GM12878 (cell line): ENCODE results near the gene SLC6A7.

Experiments used
- HDAC6 ChIP-seq: fragments of 200-600 bp; sonication (generic); IDR thresholded peaks from one replicate; pipeline ENCODE4 v1.8.0; 2017; ENCODE audit warnings: antibody characterized with exemption; ENCODE audit not compliant: unreplicated experiment
- JUNB ChIP-seq: IDR thresholded peaks from 2 replicates; pipeline ENCODE4 v1.6.1; 2016; ENCODE audit warnings: antibody characterized with exemption, mild to moderate bottlenecking
- JUND ChIP-seq: IDR thresholded peaks from 2 replicates; pipeline ENCODE4 v1.6.1; 2012; ENCODE audit warnings: low read depth, mild to moderate bottlenecking, low read length, improper control_type of control experiment, moderate library complexity
- SUZ12 ChIP-seq: fragments of 200-600 bp; sonication (generic); IDR thresholded peaks from one replicate; pipeline ENCODE4 v1.6.1; 2018; ENCODE audit warnings: antibody characterized with exemption, mild to moderate bottlenecking; ENCODE audit not compliant: unreplicated experiment
- TAF1 ChIP-seq: IDR thresholded peaks from 2 replicates; pipeline ENCODE4 v1.6.1; 2011; ENCODE audit warnings: mild to moderate bottlenecking, low read depth, low read length, borderline replicate concordance
- TF ChIP-seq, protein P1 (sequence below), 3 experiments: IDR thresholded peaks in 2 of 3; conservative IDR thresholded peaks in 1 of 3; 2 replicates each; pipeline ENCODE4 v1.5.1; 2011; ENCODE audit warnings: low read depth in 3 of 3, low read length in 3 of 3, mild to moderate bottlenecking in 3 of 3, control low read depth in 2 of 3, moderate library complexity in 2 of 3, inconsistent platforms in 1 of 3, mixed read lengths in 1 of 3; ENCODE audit not compliant: control insufficient read depth in 2 of 3, insufficient read depth in 1 of 3; ENCODE audit errors: extremely low read depth in 1 of 3
- TF ChIP-seq, protein P2 (sequence below): IDR thresholded peaks from 2 replicates; pipeline ENCODE4 v1.6.1; 2012; ENCODE audit warnings: mild to moderate bottlenecking, low read depth, low read length
- TF ChIP-seq, protein P3 (sequence below): IDR thresholded peaks from 2 replicates; pipeline ENCODE4 v1.6.1; 2012; ENCODE audit warnings: low read depth, low read length, improper control_type of control experiment

DNA sequence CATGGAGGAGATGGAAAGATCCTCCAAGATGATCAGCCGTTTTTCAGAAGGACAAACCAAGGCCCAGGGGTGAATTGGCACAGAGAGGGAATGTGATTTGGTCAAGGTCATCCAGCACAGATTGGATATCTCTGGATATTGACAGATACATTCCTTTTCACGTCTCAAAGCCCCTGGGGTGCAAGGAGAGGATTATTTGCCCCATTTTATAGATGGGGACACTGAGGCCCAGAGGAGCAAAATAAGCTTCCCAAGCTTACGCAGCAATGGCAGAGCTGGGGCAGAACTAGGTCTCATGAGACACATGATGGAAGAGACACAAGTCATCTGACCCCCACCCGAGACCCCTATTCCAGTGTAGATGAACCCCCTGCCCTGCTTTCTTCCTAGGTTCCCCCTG lies 33.3 kb upstream of the SLC6A7 start:
- TF ChIP-seq JUND (no peak), JUNB (no peak), TAF1 (no peak), HDAC6 (no peak), SUZ12 (no peak)
- TF ChIP-seq, protein P1, sequence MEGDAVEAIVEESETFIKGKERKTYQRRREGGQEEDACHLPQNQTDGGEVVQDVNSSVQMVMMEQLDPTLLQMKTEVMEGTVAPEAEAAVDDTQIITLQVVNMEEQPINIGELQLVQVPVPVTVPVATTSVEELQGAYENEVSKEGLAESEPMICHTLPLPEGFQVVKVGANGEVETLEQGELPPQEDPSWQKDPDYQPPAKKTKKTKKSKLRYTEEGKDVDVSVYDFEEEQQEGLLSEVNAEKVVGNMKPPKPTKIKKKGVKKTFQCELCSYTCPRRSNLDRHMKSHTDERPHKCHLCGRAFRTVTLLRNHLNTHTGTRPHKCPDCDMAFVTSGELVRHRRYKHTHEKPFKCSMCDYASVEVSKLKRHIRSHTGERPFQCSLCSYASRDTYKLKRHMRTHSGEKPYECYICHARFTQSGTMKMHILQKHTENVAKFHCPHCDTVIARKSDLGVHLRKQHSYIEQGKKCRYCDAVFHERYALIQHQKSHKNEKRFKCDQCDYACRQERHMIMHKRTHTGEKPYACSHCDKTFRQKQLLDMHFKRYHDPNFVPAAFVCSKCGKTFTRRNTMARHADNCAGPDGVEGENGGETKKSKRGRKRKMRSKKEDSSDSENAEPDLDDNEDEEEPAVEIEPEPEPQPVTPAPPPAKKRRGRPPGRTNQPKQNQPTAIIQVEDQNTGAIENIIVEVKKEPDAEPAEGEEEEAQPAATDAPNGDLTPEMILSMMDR (IDR thresholded peaks at IDR 0.05 in 2 of 3, conservative IDR thresholded peaks at IDR 0.05 in 1 of 3; ENCODE audit: control insufficient read depth in 2 of 3, extremely low read depth in 1 of 3, insufficient read depth in 1 of 3, low read depth in 3 of 3, low read length in 3 of 3): no peak
- TF ChIP-seq, protein P2, sequence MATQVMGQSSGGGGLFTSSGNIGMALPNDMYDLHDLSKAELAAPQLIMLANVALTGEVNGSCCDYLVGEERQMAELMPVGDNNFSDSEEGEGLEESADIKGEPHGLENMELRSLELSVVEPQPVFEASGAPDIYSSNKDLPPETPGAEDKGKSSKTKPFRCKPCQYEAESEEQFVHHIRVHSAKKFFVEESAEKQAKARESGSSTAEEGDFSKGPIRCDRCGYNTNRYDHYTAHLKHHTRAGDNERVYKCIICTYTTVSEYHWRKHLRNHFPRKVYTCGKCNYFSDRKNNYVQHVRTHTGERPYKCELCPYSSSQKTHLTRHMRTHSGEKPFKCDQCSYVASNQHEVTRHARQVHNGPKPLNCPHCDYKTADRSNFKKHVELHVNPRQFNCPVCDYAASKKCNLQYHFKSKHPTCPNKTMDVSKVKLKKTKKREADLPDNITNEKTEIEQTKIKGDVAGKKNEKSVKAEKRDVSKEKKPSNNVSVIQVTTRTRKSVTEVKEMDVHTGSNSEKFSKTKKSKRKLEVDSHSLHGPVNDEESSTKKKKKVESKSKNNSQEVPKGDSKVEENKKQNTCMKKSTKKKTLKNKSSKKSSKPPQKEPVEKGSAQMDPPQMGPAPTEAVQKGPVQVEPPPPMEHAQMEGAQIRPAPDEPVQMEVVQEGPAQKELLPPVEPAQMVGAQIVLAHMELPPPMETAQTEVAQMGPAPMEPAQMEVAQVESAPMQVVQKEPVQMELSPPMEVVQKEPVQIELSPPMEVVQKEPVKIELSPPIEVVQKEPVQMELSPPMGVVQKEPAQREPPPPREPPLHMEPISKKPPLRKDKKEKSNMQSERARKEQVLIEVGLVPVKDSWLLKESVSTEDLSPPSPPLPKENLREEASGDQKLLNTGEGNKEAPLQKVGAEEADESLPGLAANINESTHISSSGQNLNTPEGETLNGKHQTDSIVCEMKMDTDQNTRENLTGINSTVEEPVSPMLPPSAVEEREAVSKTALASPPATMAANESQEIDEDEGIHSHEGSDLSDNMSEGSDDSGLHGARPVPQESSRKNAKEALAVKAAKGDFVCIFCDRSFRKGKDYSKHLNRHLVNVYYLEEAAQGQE: no peak
- TF ChIP-seq, protein P3, sequence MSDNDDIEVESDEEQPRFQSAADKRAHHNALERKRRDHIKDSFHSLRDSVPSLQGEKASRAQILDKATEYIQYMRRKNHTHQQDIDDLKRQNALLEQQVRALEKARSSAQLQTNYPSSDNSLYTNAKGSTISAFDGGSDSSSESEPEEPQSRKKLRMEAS: no peak
